IPS-15b (cell line): ENCODE measurements around the gene FRMD8.
"Not testable (repeated sequence)": the region's sequence is repeated elsewhere in the genome, so short reads cannot be mapped to it uniquely, and the experiment has no call there.

Experiments used
- H3K27me3 ChIP-seq: one replicate; pipeline ENCODE4 v1.6.1; 2013; ENCODE audit warnings: low read length; ENCODE audit not compliant: control insufficient read depth, insufficient read depth
- H3K36me3 ChIP-seq: one replicate; pipeline ENCODE4 v1.6.1; 2013; ENCODE audit warnings: low read length; ENCODE audit not compliant: control insufficient read depth, insufficient read depth
- H3K4me1 ChIP-seq: one replicate; pipeline ENCODE4 v1.6.1; 2013; ENCODE audit warnings: mild to moderate bottlenecking, low read length; ENCODE audit not compliant: control insufficient read depth, insufficient read depth
- H3K4me3 ChIP-seq: one replicate; pipeline ENCODE4 v1.5.1; 2013; ENCODE audit warnings: low read depth, low read length
- H3K9ac ChIP-seq: one replicate; pipeline ENCODE4 v1.6.1; 2013; ENCODE audit warnings: low read depth, mild to moderate bottlenecking, low read length
- H3K9me3 ChIP-seq: one replicate; pipeline ENCODE4 v1.6.1; 2013; ENCODE audit warnings: mild to moderate bottlenecking, low read length; ENCODE audit not compliant: control insufficient read depth, insufficient read depth

The FRMD8 gene

DNA sequence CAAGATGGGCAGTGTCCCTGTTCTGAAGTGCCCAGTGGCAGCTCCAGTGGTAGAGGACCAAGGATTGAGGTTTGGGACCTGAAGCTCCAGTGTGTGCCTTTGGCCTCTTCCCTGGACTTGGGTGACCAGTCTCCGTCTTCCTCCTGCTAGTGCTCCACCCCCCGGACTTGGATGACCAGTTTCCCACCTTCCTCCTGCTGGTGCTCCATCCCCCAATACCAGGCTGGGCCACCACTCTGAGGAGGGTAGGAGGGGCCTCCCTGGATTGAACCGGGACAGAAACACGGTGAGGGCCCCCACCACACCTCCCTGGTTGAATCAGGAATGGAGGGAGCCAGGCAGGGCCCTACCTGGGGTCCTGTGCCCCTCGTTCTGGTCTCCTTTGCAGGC is 25.2 kb downstream of the FRMD8 start:
- Histone ChIP-seq H3K9ac (no peak overlapping the region), H3K9me3 (no peaks in the 10 kb centered on the region), H3K4me3 (no peak overlapping the region), H3K4me1 (peaks cover 7% of the 10 kb centered on the region), H3K36me3 (peaks cover 15% of the 10 kb centered on the region), H3K27me3 (no peaks in the 10 kb centered on the region)

DNA sequence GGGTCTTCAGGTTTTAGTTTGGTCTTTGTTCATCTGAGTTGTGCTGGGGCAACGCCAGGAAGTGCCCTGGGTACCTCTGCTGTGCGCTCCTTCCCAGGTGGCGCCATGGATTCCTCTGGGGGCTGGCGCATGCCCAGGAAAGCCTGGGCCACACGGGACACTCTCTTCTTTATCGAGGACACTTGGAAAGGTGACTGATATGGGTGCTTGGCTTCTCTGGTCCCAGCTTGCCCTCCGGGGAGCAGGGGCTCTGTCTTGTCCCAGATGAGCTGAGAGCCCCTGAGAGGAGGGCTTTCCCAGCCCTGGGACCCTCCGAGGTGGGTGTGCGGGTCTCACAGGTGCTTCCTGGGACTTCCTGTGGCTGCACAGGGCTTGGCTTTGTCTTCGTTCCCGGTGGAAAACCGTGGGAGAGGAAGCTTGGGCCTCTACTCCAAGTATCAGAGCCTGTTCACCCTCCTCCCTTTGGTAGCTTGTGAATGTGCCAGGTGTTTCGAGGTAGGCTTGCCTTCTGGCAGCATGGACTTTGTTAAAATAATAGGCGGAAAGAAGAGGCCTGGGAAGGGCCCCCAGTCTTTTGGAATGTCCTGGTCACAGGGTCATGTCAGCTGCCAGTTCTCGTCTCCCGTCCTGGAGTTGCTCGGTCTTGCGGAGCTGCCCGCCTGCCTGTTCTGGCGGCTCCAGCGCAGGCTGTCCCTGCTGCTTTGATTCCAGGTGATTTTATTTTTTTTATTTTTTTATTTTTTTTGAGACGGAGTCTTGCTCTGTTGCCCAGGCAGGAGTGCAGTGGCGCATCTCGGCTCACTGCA is 26.0 kb downstream of the FRMD8 start:
- Histone ChIP-seq H3K27me3 (no peaks in the 10 kb centered on the region), H3K36me3 (peaks cover 15% of the 10 kb centered on the region), H3K9me3 (no peaks in the 10 kb centered on the region), H3K9ac (no peak overlapping the region), H3K4me1 (peaks cover 13% of the 10 kb centered on the region), H3K4me3 (no peak overlapping the region)

DNA sequence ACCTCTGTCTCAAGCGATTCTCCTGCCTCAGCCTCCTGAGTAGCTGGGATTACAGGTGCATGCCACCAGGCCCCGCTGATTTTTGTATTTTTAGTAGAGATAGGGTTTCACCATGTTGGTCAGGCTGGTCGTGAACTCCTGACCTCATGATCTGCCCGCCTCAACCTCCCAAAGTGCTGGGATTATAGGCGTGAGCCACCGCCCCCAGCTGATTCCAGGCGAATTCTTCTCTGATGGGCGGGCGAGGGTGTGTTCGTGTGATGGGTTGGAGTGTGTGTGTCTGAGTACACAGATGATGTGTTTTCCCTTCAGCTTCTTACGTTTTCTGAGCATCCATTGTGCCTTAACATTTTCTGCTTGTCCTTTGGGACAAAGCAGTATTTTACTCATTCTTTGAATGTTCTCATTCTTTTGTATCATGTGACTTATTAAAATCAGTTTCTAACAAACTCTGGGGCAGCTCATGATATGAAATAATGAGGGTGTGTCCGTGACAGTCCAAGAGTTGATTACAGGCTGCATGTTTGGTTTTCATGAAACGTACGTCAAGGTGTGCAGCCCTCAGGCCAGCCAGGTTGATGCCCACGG is 26.7 kb downstream of the FRMD8 start:
- H3K4me3 ChIP-seq, H3K27me3 ChIP-seq, H3K9me3 ChIP-seq, H3K9ac ChIP-seq: not testable (repeated sequence)
- Histone ChIP-seq H3K36me3 (peaks cover 15% of the 10 kb centered on the region), H3K4me1 (peaks cover 13% of the 10 kb centered on the region)

DNA sequence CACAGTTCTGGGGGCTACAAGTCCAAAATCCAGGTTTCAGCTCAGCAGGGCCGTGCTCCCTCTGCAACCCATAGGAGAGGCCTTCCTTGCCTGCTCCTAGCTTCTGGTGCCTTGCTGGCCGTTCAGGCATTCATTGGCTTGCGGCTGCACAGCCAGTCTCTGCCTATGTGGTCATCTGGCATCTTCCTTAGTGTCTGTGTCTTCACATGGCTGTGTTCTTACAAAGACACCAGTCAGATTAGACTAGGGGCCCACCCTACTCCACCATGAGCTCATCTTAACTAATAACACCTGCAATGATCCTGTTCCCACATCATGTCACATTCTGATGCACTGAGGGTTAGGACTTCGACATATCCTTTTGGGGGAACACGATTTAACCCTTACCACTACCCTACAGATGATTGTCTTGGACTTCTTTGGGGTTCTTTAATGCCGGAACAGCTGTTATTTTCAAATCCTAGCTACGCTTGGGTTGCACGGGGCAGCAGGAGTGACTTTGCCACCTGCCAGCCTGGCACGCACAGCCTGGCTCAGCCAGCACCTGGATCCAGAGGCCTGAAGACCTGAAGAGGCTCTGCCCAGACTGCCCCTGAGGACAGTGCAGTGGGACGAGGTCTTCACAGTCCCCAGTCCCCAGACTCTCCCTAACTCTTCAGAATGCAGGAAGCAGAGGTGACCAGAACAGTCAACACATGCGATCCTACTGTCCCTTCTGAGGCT is 28.5 kb downstream of the FRMD8 start:
- Histone ChIP-seq H3K9me3 (no peaks in the 10 kb centered on the region), H3K36me3 (peaks cover 8% of the 10 kb centered on the region), H3K27me3 (no peaks in the 10 kb centered on the region), H3K4me1 (peaks cover 25% of the 10 kb centered on the region), H3K4me3 (no peak overlapping the region), H3K9ac (no peak overlapping the region)

DNA sequence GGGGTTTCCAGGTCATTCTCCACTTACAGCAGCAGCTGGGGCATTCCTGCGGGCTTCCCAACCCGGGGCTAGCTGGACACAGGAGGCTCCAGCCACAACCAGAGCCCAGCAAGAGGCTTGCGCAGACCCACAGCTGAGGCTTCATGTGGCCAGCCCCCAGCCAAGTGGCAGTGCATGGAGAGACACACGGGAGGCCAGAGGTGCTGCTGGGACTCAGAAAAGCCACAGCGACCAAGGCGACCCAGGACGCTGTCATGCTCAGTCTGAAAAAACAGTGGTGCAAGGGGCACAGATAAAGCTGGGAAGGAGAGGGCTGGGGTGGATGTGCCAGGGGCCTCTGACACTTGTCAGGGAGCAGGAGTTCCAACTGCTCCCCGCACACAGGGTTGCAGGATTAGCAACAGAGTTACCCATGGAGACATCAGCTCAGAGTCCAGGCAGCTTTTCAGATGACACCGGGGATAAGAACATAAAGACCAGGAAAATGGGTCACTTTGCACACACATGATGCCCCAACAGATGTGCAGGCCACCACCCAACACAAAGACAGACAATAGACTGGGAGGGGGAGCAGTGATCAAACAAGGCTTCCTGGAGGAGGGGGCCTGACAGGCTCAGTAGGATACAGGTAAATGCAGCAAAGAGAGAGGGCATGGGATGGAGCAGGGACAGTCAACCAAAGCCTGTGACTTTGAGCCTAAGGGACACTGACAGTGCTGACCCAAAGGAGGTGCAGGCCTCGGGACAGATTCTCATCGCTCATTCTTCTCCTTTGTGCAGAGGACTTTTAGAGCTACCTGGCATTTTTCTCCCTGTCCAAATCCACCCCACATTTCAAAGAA is 29.3 kb downstream of the FRMD8 start:
- Histone ChIP-seq H3K9me3 (no peaks in the 10 kb centered on the region), H3K36me3 (peaks cover 8% of the 10 kb centered on the region), H3K4me1 (peaks cover 28% of the 10 kb centered on the region), H3K9ac (no peak overlapping the region), H3K4me3 (peak overlapping the region; percentile 27), H3K27me3 (no peaks in the 10 kb centered on the region)

DNA sequence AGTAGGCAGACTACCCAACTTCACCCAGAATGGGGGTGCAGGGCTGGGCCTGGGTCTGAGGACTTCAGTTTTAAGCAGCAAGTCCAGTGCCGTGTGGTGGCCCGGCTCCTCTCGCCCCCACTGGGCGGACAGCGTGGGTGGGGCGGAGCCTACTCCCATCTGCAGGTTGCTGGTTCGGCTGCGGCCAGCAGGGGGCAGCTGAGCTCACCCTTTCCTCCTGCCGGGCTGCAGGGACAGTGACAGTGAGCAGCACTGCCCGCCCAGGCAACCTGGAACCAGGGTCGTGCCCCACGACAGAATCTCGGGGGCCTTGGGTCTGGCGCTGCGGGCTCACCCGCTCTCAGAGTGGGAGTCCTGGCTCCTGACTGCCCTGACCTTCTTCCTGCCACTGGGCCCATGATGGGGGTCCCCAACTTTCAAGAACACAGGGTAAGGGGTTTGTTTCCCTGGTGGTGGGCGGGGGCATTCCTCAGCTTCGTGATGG is 29.9 kb downstream of the FRMD8 start:
- H3K4me1 ChIP-seq = peaks cover 29% of the 10 kb centered on the region
- H3K9me3 ChIP-seq = no peaks in the 10 kb centered on the region
- no peak overlapping the region for H3K9ac ChIP-seq
- H3K27me3 ChIP-seq = no peaks in the 10 kb centered on the region
- peaks cover 2% of the 10 kb centered on the region for H3K36me3 ChIP-seq
- H3K4me3 ChIP-seq = peak overlapping the region; percentile 35

DNA sequence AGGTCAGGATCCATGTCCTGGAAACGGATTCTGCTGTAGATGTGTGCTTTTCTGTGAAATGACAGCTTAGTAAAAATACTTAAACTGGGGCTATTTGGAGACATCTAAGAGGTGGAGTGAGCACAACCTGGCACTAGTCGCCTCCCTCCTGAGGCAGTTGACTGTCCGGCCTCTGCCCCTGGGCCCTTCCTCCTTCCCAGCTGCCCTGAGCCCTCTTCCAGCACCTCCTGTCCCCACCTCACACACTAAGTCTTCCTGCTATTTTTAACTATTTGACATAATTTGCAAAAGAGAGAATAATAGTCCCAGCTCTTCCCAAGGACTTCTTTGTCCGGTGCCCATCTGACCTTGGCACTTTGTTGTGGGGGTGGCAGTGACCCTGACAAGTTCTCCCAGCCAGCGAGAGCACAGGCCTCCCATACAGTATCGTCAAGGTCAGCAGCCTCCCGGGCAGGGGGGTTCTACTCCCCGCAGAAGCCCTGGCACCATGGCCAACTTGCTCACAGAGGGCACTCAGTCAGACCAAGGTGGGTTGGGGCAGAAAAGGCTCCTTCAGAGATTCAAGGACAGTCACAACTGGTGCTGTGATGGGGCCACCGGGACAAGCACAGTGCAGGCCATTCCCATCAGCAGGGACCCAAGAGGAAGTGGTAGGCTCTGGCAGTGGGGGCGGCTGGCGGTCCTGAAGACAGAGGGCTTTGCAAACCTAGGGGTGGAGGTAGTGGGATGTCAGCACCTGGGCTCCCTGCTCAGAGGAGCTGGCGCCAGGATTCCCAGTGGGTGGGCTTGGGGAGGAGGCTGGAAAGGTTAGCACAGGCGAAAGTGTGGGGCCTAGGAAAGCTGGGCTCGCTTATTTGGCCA is 30.6 kb downstream of the FRMD8 start:
- peaks cover 31% of the 10 kb centered on the region for H3K4me1 ChIP-seq
- H3K9me3 ChIP-seq = no peaks in the 10 kb centered on the region
- H3K4me3 ChIP-seq = peak overlapping the region; percentile 35
- no peak overlapping the region for H3K9ac ChIP-seq
- no peaks in the 10 kb centered on the region for H3K36me3 ChIP-seq
- H3K27me3 ChIP-seq = no peaks in the 10 kb centered on the region

DNA sequence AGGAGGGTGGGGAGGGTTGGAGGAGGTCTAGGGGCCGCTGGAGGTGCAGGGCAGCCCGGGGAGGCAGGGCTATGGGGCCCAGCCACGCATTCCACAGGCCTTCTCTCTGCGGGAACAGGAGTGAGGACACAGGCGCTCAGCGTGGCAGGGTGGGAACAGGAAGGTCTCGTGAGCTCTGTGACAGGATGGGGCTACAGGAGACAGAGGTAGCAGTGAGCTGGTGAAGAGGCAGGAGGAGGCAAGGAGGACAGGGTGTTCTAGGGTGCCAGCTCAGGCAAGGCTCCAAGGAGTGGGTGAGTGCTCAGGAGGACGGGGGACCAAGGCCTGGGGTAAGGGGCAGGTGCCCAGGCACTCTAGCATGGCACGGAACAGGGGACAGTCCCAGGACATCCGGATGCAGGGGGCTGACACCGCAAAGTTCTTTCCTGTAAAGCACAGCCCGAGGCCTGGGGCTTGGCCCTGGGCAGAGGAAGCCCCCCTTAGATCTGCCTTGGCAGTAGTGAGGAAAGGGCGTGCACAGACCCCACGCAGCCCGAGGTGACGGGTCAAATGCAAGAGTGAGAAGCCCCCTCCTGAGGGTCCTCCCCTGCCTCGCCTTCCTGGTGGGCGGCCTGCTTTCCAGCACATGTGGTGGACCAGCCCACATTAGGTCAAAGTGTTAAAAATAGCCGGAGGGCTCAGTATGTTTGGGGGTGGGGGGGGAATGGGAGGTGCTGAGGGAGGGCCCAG is 31.4 kb downstream of the FRMD8 start:
- Histone ChIP-seq H3K36me3 (no peaks in the 10 kb centered on the region), H3K4me3 (peak overlapping the region; percentile 0), H3K4me1 (peaks cover 31% of the 10 kb centered on the region), H3K9ac (peak overlapping the region; percentile 56), H3K27me3 (no peaks in the 10 kb centered on the region), H3K9me3 (no peaks in the 10 kb centered on the region)

DNA sequence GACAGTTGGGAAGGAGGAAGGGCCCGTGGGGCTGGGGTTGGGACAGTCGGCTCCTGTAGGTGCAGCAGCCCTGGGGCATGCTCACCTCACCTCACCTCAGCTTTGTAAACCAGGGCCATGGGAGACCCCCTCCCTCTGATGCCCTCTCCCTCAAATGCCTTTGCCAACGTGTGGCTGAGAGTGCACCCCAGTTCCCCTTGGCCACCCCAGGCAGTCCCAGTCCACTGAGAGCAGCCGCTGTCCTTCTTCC is 31.9 kb downstream of the FRMD8 start:
- Histone ChIP-seq H3K9me3 (no peaks in the 10 kb centered on the region), H3K9ac (peak overlapping the region; percentile 94), H3K4me1 (peaks cover 31% of the 10 kb centered on the region), H3K36me3 (no peaks in the 10 kb centered on the region), H3K4me3 (peak overlapping the region; percentile 33), H3K27me3 (no peaks in the 10 kb centered on the region)

DNA sequence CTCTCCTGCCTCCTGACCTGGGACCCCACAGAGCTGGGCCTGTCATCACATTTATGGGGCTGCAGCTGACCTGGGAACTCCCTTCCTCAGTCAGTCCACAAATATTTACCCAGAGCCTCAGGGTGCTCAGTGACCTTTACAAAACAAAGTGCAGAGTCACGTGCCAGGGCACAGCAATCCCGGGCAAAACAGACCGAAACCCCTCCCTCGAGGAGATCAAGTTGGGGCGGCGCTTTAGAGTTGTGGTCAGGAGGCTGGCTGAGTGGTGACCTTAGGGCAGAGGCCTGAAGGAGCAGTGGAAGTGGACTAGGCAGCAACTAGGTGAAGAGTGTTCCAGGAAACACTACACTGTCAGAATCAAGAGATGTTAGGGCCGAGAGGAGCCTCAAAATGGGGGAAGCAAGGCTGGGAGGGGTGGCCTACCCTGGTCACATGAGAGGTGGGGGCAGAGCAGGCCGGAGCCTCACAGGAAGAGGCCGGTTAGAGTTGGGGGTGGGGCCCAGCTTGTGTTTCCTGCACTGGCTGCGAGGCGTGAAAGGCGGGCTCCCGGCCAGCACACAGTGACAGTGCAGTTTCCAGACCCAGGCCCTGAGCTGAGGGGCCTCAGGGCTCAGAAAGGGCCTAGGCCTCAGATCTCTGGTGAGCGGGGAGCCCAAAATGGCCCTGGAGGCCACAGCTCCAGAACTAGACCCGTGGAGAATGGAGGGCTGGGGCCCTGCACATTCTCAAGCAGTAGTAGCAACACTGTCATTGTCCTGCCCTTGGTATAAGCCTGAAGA is 32.4 kb downstream of the FRMD8 start:
- no peaks in the 10 kb centered on the region for H3K9me3 ChIP-seq
- H3K9ac ChIP-seq = peak overlapping the region; percentile 94
- no peaks in the 10 kb centered on the region for H3K27me3 ChIP-seq
- H3K36me3 ChIP-seq = no peaks in the 10 kb centered on the region
- peak overlapping the region; percentile 52 for H3K4me3 ChIP-seq
- H3K4me1 ChIP-seq = peaks cover 31% of the 10 kb centered on the region
